HG03280 (cell line): Measurements from ENCODE around the gene ABHD14A.
A peak's percentile ranks its signal among the peaks of the same experiment; 100 is the strongest.

Experiments
- ATAC-seq: cut with Tn5 transposase; IDR thresholded peaks from one replicate; pipeline ENCODE4 v1.9.1; 2021; ENCODE audit warnings: mild to moderate bottlenecking, moderate library complexity; ENCODE audit not compliant: unreplicated experiment

The ABHD14A gene

GRCh38 chr3:51940648-51941462 is 34.0 kb upstream of the ABHD14A start:
- no peak for ATAC-seq

DNA sequence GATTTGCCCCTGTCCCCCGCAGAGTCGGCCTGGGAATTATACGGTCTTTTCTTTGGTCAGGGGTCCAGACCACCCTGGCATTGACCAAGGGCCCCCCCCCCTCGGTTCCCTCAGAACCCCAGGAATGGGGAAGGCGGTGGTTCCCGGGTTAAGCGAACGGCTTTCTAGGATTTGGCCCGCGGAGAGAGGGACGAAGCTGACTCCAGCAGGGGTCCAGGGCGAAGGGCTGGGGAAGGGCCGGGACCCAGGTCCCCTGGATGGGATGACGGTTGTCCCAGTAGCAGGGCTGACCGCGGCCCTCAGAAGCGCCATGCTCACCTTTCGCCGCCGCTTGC is 33.4 kb upstream of the ABHD14A start:
- no peak for ATAC-seq

DNA sequence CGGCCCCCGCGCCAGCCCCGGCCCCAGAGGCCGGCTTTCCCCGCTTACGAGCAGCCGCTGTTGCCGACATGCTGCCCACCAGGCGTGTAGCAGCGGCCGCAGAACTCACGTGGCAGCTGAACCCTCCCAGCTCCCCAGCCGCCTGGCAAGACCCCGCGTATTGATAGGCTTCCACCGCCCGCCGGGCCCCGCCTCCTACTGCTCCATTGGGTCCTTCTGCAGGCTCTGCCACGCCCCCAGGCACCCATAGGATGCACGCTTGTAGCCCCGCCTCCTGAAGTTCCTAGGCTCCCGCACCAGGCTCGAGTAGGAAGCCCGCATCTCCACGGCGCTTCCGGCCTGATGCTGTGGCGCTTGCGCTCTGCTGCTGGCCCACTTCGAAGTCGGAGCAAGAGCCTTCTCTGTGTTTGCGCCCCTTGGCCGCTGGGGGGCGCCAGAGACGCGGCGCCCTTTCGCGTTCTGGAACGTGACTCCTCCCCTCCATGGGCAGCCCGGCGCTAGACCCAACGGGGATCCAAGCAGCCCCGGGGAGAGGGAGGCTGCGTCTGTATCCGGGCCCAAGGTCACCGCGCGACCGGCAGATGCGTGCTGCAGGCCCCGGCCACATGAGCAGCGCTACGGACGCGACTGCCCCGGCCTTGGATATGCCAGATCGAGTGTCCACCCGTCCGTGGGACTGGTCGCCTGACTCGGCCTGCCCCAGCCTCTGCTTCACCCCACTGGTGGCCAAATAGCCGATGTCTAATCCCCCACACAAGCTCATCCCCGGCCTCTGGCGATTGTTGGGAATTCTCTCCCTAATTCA is 32.9 kb upstream of the ABHD14A start, which contains the start of the genes PARP3 and RRP9:
Gene PARP3, plus strand, starts transcription at position 566 of the 805 bp plus-strand sequence. CDS start 993 bp downstream, outside the sequence.
Gene RRP9, minus strand, starts transcription at position 107 of the 805 bp plus-strand sequence. Its CDS starts 37 bp downstream, at position 70.
- peak; percentile 92 for ATAC-seq

DNA sequence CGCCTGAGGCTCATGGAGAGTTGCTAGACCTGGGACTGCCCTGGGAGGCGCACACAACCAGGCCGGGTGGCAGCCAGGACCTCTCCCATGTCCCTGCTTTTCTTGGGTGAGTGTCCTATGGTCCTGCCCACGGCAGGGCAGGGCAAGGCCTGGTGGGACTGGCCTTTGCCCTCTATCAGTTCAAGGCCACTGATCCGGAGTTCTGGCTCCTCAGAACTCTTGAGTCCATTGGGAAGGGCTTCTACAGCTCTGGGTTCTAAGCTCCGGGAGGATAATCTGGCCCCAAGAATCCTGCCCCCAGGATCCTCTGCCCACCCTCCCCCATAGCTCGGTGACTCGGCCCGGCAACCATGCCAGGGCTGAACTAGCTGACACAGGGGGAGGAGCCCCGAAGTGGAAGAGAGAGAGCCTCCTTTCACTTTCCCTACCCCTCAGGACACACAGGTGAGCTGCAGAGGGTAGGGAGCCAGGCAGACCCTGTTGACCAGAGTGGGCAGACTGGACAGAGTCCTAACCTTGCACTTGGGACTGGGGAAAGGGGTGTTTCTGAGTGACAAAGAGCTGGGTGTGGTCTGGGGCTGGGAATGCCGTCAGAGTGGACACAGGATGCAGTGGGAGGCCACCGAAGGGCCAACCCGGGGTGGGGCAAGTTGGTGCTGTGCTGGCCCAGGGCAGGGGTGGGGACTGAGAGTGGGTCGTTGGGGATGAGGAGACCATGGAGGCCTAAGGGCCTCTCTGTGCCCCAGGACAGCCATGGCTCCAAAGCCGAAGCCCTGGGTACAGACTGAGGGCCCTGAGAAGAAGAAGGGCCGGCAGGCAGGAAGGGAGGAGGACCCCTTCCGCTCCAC is 32.0 kb upstream of the ABHD14A start:
- ATAC-seq = no peak

DNA sequence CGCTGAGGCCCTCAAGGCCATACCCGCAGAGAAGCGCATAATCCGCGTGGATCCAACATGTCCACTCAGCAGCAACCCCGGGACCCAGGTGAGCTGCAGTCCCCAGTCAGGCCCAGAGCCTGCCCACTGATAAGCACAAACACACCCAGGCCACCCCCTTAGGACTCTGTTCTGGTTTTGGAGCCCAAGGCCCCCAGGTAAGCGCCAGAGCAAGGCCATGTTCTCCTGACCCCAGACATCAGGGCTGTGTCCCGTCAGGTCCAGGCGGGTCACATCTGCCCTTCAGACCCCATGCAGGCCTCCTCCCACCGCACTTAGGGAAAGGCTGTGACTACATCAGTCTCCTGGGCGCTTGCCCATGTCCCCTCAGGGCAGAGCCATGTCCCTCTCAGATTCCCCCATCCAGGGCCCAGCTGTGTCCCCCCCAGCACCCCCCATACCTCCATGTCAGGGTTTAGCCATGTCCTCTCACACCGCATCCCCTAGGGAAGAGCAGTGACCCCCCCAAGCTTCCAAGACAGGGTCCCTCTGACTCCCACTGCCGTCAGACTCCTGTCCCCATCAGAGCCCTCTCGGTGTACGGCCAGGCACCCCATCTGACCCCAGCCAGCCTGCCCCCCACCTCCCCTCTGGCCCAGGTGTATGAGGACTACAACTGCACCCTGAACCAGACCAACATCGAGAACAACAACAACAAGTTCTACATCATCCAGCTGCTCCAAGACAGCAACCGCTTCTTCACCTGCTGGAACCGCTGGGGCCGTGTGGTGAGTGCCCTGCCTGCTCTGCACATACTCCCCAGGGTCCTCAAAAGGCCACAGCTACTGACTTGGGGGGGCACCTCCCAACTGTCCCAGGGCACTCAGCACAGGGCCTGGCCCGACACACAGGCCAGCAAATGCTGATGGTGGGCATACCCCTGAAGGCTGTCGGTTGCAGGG is 31.1 kb upstream of the ABHD14A start:
- no peak for ATAC-seq

GRCh38 chr3:51944451-51945021 is 30.3 kb upstream of the ABHD14A start:
- no peak for ATAC-seq

DNA sequence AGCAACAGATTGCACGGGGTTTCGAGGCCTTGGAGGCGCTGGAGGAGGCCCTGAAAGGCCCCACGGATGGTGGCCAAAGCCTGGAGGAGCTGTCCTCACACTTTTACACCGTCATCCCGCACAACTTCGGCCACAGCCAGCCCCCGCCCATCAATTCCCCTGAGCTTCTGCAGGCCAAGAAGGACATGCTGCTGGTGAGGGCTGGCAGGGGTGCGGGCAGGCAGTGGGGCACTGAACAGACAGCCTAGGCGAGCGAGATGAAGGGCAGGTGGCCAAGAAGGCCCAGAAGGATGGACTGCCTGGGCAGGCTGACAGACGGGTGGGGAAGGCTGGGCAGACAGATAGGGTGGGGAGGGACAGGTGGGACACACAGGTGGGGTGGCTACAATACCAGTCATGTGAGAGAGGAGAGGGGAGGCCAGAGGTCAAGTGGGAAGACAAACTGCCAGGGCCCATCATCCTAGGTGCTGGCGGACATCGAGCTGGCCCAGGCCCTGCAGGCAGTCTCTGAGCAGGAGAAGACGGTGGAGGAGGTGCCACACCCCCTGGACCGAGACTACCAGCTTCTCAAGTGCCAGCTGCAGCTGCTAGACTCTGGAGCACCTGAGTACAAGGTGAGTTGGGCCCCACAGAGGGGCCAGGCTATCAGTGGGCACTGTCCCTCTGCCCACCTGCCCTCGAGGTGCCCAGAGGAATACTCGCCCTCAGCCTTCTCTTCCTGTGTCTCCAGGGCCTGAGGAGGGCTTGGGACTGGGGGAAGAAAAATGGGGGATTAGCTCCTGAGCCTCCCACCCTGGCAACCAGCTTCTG is 29.6 kb upstream of the ABHD14A start:
- no peak for ATAC-seq

DNA sequence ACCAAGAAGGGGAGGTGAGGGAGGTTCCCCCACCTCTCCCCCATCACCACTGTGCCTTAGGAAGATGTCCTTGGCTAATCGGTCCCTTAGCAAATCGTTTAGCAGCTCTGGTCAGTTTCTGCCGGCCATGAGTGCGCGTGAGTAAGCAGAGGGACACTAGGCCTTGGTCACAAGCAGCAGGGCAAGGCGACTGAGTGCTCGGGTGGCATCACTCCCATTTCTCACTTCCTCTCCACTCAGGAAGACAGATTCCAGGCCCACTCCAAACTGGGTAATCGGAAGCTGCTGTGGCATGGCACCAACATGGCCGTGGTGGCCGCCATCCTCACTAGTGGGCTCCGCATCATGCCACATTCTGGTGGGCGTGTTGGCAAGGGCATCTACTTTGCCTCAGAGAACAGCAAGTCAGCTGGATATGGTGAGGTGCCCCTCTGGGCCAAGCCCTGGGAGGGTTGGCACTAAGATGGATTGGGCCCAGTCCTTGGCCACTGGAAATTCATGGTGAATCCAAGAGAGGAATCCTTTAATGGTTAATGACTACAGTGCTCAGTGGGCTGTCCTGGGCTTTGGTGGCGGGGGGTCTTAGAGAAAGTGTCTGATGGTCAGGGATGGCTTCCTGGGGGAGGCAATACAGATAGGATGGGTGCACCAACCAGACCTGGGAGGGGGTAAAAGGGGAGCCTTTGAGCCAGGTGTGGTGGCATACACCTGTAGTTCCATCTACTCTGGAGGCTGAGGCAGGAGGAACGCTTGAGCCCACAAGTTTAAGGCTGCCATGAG is 28.7 kb upstream of the ABHD14A start:
- no peak for ATAC-seq

DNA sequence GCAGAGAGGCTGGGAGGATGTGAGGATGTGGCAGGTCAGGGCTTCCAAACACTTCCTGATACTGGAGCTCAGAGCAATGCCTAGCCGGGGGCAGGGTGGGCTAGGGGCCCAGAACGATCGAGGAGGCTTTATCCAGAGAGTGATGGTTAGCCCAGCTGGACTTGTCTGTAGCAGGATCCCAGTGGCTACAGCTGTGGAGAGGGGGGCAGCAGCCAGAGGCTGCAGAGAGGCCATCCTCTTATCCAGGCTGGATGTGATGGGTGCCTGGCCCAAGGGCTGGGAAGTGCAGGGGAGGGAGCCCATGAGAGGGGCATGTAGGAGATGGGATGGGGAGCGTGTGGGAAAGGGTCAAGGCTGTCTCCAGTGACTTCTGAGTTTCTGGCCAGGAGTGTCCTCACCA is 28.1 kb upstream of the ABHD14A start:
- no peak for ATAC-seq

DNA sequence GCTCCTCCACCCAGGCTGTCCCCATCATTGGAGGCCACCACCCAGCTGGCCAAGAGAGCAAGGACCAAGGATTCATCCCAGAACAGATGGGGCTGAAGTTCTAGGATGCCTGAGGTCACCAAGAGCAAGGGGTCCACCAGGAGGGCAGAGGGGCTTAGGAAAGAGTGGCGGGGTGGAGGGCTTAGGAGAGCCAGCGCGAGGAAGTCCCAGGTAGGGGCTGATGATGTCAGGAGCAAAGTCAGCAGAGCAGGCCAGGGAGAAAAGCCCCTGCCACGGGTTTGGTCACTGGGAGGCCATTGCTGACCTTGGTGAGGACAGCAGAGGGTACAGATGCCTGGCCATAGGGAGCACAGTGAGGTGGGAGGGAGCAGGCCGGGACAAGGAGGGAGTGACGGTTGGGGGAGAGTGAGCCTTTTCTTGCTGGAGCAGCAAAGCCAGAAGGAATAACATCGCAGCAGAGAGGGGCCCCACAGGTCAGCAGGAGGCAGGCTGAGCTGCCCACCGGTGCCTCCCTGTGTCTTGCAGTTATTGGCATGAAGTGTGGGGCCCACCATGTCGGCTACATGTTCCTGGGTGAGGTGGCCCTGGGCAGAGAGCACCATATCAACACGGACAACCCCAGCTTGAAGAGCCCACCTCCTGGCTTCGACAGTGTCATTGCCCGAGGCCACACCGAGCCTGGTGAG is 27.5 kb upstream of the ABHD14A start:
- no peak for ATAC-seq

GRCh38 chr3:51948016-51948580 is 26.8 kb upstream of the ABHD14A start:
- ATAC-seq = no peak

DNA sequence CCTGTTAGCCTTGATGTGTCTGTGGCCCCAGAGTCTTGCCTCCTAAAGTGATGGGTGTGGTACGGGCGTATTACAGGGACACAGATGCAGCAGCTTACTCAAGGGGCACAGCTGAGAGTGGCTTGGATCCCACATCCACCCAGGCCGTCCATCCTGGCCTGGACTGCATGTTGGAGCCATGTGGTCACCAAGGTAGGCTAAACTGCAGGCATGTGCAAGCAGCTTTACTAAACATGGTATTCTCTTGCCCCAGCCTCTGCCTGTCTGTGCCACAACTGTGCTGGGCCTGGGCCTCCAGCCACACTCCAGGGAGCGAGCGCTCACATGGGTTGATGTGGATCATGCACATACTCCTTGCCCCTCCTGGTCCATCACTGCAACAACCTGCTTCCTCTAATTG is 25.7 kb upstream of the ABHD14A start:
- no peak for ATAC-seq

DNA sequence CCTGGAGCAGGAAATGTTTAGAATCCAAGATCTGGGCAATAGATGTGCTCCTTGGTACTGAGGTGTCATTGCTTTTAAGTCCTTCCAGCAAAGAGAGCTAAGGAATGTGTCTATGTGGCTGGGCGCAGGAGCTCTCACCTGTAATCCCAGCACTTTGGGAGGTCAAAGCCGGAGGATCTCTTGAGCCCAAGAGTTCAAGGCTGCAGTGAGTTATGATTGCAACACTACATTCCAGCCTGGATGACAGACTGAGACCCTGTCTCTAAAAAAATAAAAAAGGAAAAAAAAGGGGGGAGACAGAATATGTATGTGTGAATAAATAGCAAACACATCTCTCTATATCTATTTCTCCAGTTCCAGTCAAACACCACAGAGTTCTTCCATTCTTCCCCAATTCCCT is 24.0 kb upstream of the ABHD14A start:
- no peak for ATAC-seq

DNA sequence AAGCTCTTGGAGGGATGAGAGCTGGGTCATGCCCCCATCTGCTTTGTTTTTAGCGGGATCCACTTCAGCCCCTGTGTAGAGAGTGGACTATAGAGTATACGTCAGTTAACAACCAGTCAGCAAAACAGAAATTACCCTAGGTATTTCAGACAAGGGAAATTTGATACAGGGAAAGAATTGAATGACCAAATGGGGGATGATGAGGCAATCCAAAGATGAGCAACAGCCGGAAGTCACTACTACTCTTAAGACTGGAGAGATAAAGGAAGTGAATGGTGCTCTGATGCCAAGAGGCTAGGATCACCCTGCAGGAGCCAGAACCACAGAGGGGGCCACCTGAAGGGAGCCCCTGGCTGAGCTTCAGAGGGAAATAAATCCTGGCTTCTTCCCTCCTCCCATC is 21.4 kb upstream of the ABHD14A start:
- ATAC-seq = no peak

GRCh38 chr3:51954105-51954504 is 20.8 kb upstream of the ABHD14A start:
- ATAC-seq = no peak

- no peak for ATAC-seq
Observed at GRCh38 chr3:51954713-51955112, 20.2 kb upstream of the ABHD14A start.

DNA sequence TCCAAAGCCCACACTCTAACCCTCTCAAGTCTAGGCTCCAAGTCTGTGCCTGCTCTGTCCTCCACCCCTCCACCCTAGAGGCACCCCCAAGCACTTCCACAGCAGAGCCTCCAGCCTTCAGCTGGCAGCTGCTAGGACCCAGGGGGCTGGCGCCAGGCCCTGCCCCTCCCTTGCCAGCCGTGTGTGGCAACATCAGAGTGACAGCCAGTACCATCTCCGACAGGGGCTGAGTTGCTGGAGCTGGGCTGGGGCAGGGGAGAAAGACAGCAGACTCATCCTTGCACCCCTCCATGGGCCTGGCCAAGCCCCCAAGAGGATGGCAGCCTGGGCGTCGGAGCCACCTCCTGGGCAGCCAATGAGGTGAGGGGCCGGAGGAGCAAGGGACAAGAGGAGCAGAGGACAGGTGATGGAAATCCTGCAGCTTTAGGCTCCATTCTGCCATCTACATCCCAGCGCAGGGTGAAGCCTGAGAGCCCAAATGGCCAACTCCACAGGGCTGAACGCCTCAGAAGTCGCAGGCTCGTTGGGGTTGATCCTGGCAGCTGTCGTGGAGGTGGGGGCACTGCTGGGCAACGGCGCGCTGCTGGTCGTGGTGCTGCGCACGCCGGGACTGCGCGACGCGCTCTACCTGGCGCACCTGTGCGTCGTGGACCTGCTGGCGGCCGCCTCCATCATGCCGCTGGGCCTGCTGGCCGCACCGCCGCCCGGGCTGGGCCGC is 19.5 kb upstream of the ABHD14A start, which contains the start of gene GPR62:
Gene GPR62, plus strand, starts transcription at position 207 of the 718 bp plus-strand sequence. Its CDS starts 272 bp downstream, at position 479.
- no peak for ATAC-seq
